HepG2 (cell line): Measurements from ENCODE around the gene OSBP. TPM values are rescaled to one million over a fixed set of nuclear protein-coding genes. Genes with fewer than 3 reads are reported as not detected.
A peak's percentile ranks its signal among the peaks of the same experiment; 100 is the strongest.

Source experiments
- AHDC1 ChIP-seq: sonication (generic); formaldehyde crosslinking; IDR thresholded peaks from 2 replicates; pipeline ENCODE4 v1.5.1; 2020; ENCODE audit warnings: mild to moderate bottlenecking, missing genetic modification reagents, borderline replicate concordance
- HOMEZ ChIP-seq: IDR thresholded peaks from 2 replicates; pipeline ENCODE4 v1.6.1; 2016; ENCODE audit warnings: low read depth
- MXI1 ChIP-seq: IDR thresholded peaks from 3 replicates; pipeline ENCODE4 v1.6.1; 2012; ENCODE audit warnings: low read depth, low read length, inconsistent platforms, borderline replicate concordance
- RBM22 ChIP-seq: fragments of 200-400 bp; formaldehyde crosslinking; optimal IDR thresholded peaks from 2 replicates; pipeline ENCODE3; 2017; ENCODE audit warnings: mild to moderate bottlenecking, low read length, moderate library complexity
- ZBTB3 ChIP-seq: sonication (generic); formaldehyde crosslinking; IDR thresholded peaks from 2 replicates; pipeline ENCODE4 v1.4.0; 2020; ENCODE audit warnings: low read depth, mild to moderate bottlenecking, moderate library complexity, missing genetic modification reagents, borderline replicate concordance
- ZNF230 ChIP-seq: sonication (generic); formaldehyde crosslinking; IDR thresholded peaks from 2 replicates; pipeline ENCODE4 v1.4.0; 2020; ENCODE audit warnings: mild to moderate bottlenecking, missing genetic modification reagents
- polyA plus RNA-seq, 8 experiments: library from polyadenylated mRNA; depleted of rRNA in 3 of 8; stranded (reverse) in 7 of 8; unstranded in 1 of 8; fragments of >200 nt; fragmentation: Illumina TruSeq in 4 of 8; extraction: Trizol in 4 of 8; gene quantifications; 2 replicates each; pipeline versions ENCODE4 v1.2.1 to v1.2.3, GENCODE V29; 2011 to 2016; ENCODE audit warnings: low read depth in 4 of 8, missing spikeins in 1 of 8, mixed read lengths in 1 of 8; ENCODE audit not compliant: insufficient read depth in 1 of 8
- total RNA-seq, 5 experiments: library from RNA; depleted of rRNA; stranded (reverse); fragments of >200 nt; fragmentation: Illumina TruSeq; extraction: Trizol; gene quantifications; 2 replicates each; pipeline ENCODE4 v1.2.3, GENCODE V29; 2016; ENCODE audit warnings: low read depth in 1 of 5
- TF ChIP-seq, protein P1 (sequence below): sonication (generic); formaldehyde crosslinking; IDR thresholded peaks from 2 replicates; pipeline ENCODE4 v1.4.0; 2020; ENCODE audit warnings: missing genetic modification reagents
- TF ChIP-seq, protein P2 (sequence below): IDR thresholded peaks from 2 replicates; pipeline ENCODE4 v1.6.1; 2016; ENCODE audit warnings: missing genetic modification reagents, missing compliant biosample characterization
- TF ChIP-seq, protein P3 (sequence below): sonication (generic); formaldehyde crosslinking; IDR thresholded peaks from 2 replicates; pipeline ENCODE4 v1.4.0; 2020; ENCODE audit warnings: missing genetic modification reagents
- TF ChIP-seq, protein P4 (sequence below): sonication (generic); formaldehyde crosslinking; IDR thresholded peaks from 2 replicates; pipeline ENCODE4 v1.4.0; 2020; ENCODE audit warnings: missing genetic modification reagents

Gene OSBP
- total and polyA plus RNA-seq, 2 of the 13 experiments (the other 11 are each of a cell fraction or from before 2014, with no cell fraction given), result 12.1 to 13.5 TPM

GRCh38 chr11:59556115-59556916 lies 59.3 kb downstream of the OSBP start (continued):
- TF ChIP-seq, protein P1, sequence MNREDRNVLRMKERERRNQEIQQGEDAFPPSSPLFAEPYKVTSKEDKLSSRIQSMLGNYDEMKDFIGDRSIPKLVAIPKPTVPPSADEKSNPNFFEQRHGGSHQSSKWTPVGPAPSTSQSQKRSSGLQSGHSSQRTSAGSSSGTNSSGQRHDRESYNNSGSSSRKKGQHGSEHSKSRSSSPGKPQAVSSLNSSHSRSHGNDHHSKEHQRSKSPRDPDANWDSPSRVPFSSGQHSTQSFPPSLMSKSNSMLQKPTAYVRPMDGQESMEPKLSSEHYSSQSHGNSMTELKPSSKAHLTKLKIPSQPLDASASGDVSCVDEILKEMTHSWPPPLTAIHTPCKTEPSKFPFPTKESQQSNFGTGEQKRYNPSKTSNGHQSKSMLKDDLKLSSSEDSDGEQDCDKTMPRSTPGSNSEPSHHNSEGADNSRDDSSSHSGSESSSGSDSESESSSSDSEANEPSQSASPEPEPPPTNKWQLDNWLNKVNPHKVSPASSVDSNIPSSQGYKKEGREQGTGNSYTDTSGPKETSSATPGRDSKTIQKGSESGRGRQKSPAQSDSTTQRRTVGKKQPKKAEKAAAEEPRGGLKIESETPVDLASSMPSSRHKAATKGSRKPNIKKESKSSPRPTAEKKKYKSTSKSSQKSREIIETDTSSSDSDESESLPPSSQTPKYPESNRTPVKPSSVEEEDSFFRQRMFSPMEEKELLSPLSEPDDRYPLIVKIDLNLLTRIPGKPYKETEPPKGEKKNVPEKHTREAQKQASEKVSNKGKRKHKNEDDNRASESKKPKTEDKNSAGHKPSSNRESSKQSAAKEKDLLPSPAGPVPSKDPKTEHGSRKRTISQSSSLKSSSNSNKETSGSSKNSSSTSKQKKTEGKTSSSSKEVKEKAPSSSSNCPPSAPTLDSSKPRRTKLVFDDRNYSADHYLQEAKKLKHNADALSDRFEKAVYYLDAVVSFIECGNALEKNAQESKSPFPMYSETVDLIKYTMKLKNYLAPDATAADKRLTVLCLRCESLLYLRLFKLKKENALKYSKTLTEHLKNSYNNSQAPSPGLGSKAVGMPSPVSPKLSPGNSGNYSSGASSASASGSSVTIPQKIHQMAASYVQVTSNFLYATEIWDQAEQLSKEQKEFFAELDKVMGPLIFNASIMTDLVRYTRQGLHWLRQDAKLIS (CRISPR knock-in tag), result no peak
- TF ChIP-seq, protein P2, sequence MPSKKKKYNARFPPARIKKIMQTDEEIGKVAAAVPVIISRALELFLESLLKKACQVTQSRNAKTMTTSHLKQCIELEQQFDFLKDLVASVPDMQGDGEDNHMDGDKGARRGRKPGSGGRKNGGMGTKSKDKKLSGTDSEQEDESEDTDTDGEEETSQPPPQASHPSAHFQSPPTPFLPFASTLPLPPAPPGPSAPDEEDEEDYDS (CRISPR knock-in tag), result peak; percentile 90
- TF ChIP-seq ZNF230 (CRISPR knock-in tag), result no peak
- TF ChIP-seq ZBTB3, result no peak; the same call in 1 of the 2 replicates
- TF ChIP-seq, protein P3, sequence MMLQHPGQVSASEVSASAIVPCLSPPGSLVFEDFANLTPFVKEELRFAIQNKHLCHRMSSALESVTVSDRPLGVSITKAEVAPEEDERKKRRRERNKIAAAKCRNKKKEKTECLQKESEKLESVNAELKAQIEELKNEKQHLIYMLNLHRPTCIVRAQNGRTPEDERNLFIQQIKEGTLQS (CRISPR knock-in tag), result no peak
- no peak for TF ChIP-seq HOMEZ
- TF ChIP-seq, protein P4, sequence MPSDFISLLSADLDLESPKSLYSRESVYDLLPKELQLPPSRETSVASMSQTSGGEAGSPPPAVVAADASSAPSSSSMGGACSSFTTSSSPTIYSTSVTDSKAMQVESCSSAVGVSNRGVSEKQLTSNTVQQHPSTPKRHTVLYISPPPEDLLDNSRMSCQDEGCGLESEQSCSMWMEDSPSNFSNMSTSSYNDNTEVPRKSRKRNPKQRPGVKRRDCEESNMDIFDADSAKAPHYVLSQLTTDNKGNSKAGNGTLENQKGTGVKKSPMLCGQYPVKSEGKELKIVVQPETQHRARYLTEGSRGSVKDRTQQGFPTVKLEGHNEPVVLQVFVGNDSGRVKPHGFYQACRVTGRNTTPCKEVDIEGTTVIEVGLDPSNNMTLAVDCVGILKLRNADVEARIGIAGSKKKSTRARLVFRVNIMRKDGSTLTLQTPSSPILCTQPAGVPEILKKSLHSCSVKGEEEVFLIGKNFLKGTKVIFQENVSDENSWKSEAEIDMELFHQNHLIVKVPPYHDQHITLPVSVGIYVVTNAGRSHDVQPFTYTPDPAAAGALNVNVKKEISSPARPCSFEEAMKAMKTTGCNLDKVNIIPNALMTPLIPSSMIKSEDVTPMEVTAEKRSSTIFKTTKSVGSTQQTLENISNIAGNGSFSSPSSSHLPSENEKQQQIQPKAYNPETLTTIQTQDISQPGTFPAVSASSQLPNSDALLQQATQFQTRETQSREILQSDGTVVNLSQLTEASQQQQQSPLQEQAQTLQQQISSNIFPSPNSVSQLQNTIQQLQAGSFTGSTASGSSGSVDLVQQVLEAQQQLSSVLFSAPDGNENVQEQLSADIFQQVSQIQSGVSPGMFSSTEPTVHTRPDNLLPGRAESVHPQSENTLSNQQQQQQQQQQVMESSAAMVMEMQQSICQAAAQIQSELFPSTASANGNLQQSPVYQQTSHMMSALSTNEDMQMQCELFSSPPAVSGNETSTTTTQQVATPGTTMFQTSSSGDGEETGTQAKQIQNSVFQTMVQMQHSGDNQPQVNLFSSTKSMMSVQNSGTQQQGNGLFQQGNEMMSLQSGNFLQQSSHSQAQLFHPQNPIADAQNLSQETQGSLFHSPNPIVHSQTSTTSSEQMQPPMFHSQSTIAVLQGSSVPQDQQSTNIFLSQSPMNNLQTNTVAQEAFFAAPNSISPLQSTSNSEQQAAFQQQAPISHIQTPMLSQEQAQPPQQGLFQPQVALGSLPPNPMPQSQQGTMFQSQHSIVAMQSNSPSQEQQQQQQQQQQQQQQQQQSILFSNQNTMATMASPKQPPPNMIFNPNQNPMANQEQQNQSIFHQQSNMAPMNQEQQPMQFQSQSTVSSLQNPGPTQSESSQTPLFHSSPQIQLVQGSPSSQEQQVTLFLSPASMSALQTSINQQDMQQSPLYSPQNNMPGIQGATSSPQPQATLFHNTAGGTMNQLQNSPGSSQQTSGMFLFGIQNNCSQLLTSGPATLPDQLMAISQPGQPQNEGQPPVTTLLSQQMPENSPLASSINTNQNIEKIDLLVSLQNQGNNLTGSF (CRISPR knock-in tag), result no peak
- peak; percentile 84 for TF ChIP-seq RBM22
- peak; percentile 68; the same call in 1 of the 3 replicates for TF ChIP-seq MXI1
- TF ChIP-seq AHDC1 (CRISPR knock-in tag), result no peak
